Activated CD4-positive, alpha-beta T cell treated with anti-CD3 and anti-CD28 coated beads for 48 hours (primary cell): ENCODE results near the gene RELL1.
"Not testable (repeated sequence)": the region's sequence is repeated elsewhere in the genome, so short reads cannot be mapped to it uniquely, and the experiment has no call there.

Source experiments
- DNase-seq: peaks from one replicate; pipeline ENCODE4 v3.0.0-alpha.2; 2020

The RELL1 gene

DNA sequence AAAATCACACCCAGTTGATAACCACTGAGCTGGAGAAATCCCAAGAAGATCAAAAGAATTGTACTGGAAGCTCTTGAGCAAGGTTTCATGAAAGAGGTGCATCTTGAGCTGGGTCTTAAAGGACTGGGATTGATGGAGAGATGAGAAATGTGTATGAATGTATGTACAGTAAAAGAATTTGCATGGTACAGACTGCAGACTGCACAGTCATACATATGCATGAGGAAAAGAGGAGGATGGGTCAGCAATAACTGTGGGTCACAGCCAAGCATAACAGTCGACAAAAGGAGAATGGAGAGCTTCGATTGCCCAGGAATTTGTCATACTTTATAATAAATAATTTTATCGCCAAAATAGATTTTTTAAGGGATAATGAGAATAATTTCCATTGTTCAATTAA is 4.8 kb upstream of the RELL1 start:
- DNase-seq, result no peak

DNA sequence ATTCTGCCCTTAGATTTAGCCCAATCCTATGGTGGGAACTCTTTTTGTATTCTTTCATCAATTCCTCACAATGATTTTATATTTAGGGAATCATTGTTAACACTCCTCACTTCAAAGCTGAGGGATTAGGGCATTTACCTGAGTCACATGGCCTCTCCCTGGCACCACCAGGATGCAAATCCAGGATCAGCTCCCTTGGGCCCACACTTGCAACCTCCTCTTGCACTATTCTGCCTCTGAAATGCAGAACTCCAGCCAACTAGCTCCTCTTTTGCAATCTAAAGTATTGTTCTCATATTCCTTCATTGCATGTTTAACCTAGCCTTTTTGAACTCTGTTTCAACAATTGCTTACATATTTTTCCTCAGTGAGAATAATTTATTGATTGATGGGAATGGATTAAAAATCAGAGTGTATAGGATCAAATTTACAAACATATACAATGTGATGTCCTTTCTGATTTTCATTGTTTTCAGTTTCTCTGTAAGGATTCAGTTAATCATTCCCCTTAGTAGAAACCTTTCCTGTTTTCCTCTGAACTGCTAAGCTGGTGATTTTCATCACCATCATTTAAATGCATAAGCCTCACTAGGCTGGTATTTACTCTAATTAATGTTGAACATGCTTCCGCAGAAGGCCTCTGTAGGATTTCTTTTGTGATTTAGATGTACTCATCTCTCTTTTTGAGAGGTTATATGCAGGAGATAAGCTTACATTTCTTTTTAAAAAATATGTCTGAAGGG is 3.3 kb upstream of the RELL1 start:
- no peak for DNase-seq

DNA sequence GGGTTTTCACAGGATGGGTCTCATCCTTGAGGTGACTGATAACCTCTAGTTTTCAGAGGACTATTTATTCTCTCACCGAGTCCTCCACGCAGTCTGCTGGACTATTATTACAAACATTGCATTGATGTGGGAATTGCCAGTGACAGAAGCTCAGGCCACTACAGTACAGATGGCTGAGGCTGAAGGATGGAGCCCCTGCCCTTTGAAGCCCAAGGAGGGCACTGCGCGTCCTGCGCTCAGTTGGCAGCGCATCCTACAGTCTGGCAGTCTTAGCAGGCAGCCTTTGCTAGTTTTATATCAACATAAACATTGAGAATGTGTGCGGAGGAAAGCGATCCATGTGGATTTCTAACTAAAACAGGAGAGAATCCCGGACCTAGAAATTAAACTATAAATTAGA is 1.5 kb upstream of the RELL1 start:
- no peak for DNase-seq

DNA sequence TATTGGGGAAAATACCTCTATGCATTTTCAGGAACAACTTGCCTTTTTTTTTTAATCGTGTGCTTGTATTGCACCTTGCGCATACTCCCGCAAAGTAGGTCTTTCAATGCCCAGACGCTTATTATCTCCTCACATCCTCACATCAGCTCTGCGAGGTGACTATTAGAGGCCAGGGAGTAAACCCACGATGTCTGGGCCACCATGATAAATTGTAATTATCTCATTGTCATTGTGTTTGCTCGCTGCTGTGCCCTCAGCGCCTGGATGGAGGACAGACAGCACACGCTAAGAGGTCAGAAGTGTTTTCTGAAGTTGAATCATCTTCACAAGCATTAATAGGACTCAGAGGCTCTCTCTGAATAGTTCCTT is 1.0 kb upstream of the RELL1 start:
- DNase-seq, result no peak

DNA sequence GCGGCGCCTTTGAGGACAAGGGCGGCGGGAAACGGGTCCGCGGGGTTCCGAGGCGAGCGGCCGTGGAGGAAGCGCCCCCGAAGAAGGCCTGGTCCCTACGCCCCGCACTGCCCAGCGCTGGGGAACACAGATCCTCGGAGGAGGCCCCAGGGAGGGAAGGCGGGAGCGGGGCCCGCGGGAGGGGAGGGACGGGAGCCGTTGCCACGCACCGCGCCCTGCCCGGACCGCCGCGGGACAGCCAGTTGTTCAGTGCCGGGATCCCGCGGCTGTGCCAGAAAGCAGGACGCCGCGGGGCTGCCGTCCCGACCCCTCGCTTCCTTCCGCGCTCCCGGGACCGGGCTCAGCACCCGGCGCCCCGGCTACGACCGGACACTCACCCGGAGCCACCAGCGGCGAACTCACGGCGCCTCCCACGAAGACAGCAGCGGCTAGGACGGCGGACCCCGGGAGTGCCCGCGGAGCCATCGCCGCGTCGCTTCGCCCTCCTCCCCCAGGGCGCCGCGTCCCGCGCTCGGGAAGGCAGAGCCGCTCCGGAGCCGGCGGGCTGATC is 278 bp downstream of the RELL1 start:
- peak; percentile 58 for DNase-seq

DNA sequence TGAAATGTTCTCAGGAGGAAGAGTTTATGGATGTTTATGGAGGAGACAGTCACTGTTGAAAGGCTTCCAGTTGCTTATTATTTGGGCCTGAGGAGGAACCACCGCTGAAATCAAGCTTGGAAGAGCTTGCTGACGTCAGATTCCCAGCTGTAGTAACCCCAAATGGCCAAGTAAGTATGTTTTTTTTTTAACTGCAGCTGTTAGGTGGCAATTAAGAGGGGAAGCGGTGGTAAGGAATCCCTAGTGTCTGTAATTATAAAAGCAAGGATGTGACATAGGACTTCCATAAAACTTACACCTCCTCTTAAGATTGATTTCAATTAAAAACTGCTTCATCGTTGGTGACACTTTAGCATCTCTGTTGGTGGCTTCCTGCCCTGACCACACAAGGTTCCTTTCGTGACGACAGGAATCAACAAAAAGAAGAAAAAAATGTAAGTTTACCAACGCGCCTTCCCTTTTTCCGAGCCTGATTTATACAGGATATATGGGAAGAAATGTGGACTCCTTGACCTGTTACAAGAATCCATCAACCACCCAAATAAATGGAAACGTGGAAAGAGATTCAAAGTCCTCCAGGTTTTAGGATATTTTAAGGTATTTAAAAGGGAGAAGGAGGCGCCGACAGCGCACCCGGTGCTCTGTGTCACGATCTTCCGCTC is 884 bp downstream of the RELL1 start:
- DNase-seq, result peak; percentile 31

DNA sequence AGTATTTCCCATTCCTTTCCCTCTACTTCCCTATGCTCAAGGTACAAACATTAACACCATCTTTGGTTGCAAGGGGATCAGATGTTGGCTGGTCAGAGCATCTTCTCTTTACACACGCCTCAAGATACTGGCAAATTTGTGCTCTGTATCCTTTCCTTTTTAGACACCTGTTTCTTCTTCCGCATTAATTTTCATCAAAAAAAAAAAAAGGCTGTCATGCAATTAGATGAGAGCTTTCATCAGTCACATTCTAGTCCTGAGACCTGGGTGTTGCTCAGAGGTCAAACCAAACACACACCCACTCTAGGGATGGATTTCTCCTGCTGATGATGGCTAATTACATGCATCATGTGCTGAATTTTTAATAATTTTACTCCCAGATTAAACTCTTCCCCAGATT is 2.0 kb downstream of the RELL1 start:
- no peak for DNase-seq

DNA sequence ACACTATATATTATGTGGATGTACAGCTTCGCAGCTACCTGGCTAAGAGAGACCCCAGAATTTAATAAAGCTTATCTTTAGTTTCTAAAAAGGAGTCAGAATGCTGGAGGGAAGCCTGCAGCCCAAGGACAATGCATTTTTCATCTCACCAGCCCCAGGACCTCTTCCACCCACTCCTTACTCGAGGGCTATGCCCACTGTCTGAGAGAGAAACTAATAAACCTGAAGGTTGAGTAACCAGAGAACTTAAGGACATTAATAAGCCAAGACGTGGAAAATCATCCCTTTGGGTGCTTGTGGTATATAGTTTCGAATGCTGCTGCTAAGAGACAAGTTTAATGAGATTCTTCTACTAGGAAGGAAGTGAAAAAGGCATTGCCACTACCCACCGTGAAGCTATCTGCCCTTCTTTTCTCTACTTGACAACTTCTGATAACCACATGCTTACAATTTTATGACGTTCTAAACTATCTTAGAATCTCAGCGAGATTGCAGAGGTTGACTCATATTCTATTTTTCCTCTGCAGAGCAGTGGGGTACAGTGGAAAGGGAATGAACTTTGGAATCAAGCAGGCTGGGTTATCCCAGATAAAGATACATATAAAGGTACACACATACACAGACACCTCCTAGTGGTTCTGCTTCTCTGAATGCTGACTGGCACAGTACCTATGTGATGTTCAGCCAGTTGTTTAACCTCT is 3.3 kb downstream of the RELL1 start:
- DNase-seq, result no peak

DNA sequence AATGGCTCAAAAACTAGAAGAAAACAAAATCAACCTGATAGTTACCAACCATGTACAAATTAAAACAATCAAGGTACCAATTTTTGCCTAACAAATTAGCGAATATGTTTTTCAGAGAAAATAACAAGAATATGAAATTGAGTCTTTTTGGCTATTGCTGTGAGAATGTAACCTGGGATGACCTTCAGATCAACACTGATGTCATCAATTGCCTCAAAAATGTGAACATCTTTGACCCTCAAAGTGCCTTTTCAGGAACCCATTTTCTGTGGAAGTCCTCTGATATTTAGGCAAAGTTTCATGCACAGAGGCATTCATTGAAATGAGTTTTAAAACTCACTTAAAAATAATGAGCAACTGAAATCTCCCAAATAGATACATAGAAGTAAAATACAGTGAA is 6.1 kb downstream of the RELL1 start:
- no peak for DNase-seq

DNA sequence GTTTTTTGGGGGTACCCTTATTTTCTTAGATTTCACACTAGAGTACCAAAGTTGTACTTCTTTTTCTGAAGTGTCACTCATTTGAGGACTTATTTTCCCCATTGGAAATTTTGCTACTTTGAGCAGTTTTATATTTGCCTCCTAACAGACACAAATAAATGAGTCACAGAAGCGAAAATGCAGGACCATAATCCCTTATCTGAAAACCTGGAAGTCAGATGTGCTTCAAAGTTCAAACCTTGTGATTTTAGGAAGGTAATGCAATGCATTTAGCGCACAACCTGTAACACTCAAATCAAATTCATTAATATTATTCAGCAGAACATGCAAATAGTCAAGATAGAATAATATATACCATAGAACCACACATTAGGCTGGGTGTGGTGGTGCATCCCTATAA is 6.9 kb downstream of the RELL1 start:
- no peak for DNase-seq

DNA sequence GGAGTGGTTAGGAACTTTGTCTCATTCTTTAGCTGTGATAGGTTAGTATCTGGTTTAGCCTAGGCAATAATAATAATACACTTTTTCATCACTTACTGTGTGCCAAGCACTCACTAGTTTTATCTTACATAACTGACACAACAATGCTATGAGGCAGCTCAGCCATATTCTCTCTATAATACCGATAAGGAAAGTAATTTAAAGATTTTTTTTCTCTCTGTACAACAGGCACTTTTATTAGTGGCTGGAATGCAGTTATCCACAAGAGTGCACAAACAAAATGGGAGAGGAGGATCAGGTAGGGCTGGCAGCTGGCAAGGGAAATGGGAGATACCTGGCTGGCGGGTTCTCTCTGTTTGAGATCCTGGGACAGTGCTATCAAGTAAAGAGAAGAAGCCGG is 7.6 kb downstream of the RELL1 start:
- no peak for DNase-seq

DNA sequence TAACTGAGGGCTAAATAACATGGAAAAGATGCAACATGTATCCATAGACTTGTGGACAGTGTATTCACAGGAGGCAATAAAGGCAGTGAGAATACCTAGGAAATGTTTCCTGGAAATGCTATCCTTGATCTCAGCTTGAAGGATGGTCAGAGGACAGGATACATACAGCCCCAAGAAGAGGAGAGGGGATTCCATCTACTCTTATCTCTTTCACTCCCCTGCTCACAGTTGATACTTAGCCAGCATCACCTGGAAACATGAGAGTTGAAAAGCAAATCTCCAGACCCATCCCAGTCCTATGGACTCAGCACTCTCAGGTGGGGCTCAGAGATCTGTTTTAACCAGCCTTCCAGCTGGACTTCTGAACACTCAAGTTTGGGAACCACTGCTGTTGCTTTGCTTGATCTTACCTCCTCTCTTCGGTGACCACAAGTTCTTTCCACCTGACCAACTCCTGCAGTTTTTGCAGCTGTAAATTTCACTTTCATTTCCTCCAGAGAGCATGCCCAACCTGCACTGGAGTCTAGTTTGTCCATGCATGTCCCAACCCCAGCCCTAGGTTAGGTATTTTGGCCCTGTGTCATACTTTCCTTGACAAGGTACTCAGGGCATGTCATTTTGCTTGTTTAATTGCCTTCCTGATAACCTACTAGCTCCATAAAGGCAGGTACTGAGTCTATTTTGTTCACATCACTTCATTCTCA is 10.4 kb downstream of the RELL1 start:
- DNase-seq, result no peak

DNA sequence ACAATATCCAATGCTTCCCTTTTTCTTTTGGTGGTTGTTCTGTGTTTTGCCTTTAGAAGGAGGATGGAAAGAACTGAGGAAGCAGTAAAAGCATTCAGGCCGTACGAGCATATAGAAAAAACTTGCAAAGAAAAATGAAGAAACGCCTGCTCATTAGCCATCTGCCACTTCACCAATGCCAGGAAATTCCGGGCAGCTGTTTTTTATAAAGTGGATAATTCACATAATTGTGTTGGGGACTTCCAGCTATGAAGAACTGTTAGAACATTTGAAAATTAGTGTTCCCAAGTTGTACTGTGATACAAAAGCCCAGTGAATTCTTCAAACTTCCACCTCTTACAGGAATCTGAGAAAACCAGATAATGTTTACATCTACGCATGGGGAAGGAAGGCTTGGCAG is 11.7 kb downstream of the RELL1 start:
- no peak for DNase-seq

DNA sequence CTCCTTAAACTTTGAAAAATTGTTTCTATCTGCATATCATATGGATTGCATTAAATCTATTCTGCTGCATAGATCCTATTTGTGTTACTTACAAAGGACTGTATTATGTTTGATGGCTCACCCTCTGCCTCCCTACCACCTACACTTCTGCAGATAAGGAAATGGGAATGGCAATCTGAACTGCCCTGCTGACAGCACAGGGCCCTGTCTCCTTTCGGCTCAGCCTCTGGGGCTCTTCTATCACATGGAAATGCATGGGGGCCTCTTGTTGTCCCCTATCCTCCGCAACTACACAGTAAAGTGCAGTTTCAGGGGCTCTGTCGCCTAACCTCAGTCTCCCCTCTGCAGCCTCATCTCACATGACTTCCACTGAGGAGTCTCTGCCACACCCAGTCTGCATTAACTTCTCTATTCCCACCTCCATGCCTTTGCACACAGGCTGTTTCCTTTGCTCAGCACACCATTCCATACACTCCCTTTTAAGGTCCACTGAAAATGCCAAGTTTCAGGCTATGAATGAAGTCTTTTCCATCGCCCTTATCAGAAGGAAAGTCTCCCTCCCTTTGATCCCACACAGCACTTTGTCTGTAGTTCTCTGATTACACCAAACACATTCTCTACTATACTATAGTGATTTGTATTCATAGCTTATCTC is 12.5 kb downstream of the RELL1 start:
- no peak for DNase-seq

DNA sequence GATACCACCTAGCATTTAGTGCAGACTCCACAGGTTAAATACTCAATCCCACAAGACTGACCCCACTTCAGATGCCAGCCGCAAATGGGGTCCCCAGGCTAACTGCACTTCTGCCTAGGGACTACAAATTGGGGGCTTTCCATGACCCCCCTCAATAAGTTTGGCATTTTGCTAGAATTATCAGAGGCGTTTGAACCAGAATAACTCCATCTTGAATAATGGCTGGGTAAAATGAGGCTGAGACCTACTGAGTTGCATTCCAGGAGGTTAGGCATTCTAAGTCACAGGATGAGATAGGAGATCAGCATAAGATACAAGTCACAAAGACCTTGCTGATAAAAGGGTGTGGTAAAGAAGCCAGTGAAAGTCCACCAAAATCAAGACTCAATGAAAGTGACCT is 15.1 kb downstream of the RELL1 start:
- no peak for DNase-seq

DNA sequence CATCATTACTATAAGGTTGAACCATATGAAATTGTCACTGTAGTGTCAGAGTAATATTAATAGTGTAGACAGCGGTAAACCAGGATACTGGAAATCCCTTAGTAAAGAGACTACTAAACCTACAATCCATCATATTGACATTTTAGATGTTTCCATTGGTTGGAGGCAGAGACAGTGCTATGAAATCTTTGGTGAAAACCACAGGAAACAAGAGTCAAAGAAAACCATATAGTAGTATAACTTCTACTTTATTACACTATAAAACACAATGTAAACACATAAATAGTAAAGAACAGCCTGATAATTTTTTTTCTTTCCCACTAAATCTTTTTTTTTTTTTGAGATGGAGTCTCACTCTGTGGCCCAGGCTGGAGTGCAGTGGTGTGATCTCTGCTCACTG is 15.9 kb downstream of the RELL1 start:
- DNase-seq, result no peak

DNA sequence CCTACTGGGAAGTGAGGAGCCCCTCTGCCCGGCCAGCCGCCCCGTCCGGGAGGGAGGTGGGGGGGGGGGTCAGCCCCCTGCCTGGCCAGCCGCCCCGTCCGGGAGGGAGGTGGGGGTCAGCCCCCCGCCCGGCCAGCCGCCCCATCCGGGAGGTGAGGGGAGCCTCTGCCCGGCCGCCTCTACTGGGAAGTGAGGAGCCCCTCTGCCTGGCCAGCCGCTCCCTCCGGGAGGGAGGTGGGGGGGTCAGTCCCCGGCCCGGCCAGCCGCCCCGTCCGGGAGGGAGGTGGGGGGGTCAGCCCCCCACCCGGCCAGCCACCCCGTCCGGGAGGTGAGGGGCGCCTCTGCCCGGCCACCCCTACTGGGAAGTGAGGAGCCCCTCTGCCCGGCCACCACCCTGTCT is 17.1 kb downstream of the RELL1 start:
- not testable (repeated sequence) for DNase-seq

DNA sequence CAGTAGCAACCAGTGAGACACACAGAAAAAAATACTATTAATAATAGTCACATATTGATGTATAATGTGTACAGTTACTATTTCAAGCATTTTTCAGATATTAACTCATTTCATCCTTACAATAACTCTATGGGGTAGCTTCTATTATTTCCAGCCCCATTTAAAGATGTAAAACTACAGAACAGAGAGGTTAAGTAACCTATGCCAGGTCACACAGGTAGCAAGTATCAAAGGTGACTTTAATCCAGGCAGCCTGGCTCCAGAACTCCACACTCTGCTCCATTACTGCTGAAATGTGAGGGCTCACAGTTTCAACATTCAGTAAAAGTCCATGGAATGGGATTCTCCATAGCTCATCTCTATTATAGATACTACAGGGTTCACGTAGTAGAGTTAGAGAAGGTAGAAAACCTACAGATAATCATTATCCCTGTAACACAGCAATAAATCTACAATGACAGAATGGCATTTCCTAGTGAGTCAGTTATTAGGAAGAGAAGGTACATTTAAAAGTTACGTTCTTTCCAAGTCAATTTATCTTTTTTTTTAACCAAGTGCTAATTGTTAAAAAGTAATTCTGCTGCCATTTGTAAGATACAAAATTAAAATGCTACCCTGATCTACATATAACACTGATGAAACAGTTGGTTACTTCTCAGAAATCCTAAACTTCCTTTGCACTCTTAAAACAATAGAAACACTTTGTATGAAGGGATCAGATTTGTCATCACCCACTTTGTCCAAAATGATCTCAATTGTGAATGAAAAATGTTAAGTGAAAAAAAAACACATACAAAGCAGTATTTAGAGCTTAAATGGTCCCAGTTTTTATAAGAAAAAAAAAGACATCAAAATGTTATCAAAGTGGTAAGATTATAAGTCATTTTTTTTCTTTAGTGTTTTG is 18.7 kb downstream of the RELL1 start:
- DNase-seq, result no peak

DNA sequence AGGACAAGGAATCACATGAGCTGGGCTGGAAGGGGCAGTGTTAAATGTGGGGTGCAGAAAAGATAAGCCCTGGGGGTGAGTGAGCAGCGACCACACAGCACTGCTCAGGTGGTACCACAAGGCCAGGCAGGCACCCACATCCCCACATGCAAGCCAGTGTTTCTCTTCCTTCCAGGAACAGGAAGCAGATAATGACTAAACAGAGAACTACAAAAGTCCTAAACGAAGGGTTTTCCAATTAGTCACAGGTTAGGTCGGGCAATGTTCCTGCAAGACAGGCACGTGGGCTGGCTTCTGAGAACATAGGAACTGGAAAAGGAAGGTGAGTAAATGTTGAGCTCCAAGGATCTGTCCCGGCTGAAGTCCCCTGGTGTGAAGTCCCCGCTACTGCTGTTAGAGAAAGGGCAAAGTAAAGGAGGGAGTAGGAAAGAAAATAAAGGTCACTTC is 19.5 kb downstream of the RELL1 start:
- peak; percentile 31 for DNase-seq

DNA sequence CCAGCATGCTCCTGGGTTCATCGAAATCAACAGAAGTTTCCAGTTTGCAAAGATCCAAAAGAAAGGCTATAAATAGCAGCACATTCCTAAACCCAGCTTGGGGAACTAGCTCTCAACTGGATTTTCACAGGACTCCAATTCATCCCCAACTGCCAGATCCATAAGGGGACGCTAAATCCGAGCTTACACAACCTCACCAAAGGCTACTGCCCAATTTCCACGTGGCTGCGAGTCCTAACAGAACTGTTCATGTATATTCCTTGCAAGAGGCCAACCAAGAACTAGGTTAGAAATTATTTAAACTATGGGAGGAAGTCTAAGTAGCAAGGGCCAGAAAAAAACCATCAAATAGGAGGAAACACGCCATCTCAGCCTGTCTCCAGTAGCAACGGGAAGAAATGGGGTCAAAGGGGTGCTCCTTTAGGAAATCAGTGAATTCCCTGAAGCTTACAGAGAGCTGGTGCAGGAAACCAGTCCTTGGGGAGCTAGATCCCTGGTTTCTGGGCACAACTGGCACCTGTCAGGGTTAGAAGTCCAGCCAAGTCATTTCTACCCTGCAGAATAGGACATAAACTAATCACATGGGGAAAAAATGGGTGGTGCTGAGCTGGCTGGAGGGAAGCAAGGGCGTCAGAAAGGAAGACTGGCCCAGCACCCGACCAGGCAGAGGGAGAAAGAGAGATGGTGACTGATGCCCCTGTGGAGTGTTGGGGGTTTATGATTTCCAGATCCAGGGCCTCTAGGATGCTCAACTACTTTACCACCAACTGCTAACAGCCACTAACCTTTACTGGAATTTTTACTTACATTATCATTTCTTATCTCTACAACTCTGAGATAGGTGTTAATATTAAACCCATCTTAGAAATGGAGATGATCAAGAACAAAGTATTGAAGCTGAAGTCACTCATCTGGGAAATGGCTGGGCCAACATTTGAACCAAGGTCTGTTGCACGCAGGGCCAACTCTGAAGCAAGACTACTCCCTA is 20.5 kb downstream of the RELL1 start:
- no peak for DNase-seq
